ENCODE measurements around the gene MANSC4. TPM values are rescaled to one million over a fixed set of nuclear protein-coding genes. Genes with fewer than 3 reads are reported as not detected.

The MANSC4 gene
- total RNA-seq (2021) (not detected in 3 replicates), Bru-seq, nascent RNA (percentile 13 among the genes with signal in this experiment)
- long read RNA-seq, experiment 1 = 0 reads
- long read RNA-seq, experiment 2 = 0 reads
- long read RNA-seq, experiment 3 = 0 reads

- ChIA-PET POLR2A (interaction anchor here (0.5 to 1.1 kb wide), 2 partner anchors 16 to 126 kb away, joined by 3 read pairs; no protein-coding TSS in a partner anchor), CTCF (interaction anchor here (1.3 to 1.5 kb wide), 3 partner anchors 8 to 161 kb away, joined by 3 to 5 read pairs (median 4); no protein-coding TSS in a partner anchor)
- Mint-ChIP-seq H3K27ac (peak within 1 kb of the TSS; percentile 80), H3K4me3 (peak within 1 kb of the TSS; percentile 76), H3K27me3 (ENCODE audit: low read depth) (no peaks in the 10 kb centered on the region; the same call in 1 of the 2 replicates), H3K36me3 (peaks cover 16% of the 10 kb centered on the region), H3K9me3 (no peaks in the 10 kb centered on the region), H3K4me1 (peaks cover 40% of the 10 kb centered on the region)
- DNase-seq (ENCODE audit: low spot score) (peak; percentile 81), ATAC-seq (peak; percentile 68)
- TF ChIP-seq SP1 (CRISPR knock-in tag; conservative IDR thresholded peaks at IDR 0.05) (0 out of 2 replicates have a peak, but pooled peaks have one; percentile 17), RELA (CRISPR knock-in tag; IDR thresholded peaks at IDR 0.05; ENCODE audit: borderline replicate concordance) (no peak), USF2 (CRISPR knock-in tag; IDR thresholded peaks at IDR 0.05) (peak; percentile 15; the same call in 1 of the 2 replicates), GRHL2 (CRISPR knock-in tag; IDR thresholded peaks at IDR 0.05; ENCODE audit: insufficient replicate concordance, severe bottlenecking) (no peak), STAT6 (CRISPR knock-in tag; conservative IDR thresholded peaks at IDR 0.05; ENCODE audit: low read depth) (no peak), FOXP1 (CRISPR knock-in tag; IDR thresholded peaks at IDR 0.05; ENCODE audit: borderline replicate concordance) (peak; percentile 54), PREB (CRISPR knock-in tag; IDR thresholded peaks at IDR 0.05; ENCODE audit: borderline replicate concordance) (0 out of 2 replicates have a peak, but pooled peaks have one; percentile 55), KAT7 (CRISPR knock-in tag; IDR thresholded peaks at IDR 0.05; ENCODE audit: borderline replicate concordance) (no peak; the same call in 1 of the 2 replicates), AFF4 (CRISPR knock-in tag; IDR thresholded peaks at IDR 0.05; ENCODE audit: borderline replicate concordance) (no peak), PRRX2 (CRISPR knock-in tag; IDR thresholded peaks at IDR 0.05) (no peak), TEAD1 (CRISPR knock-in tag; IDR thresholded peaks at IDR 0.05) (0 out of 2 replicates have a peak, but pooled peaks have one; percentile 16), E2F1 (CRISPR knock-in tag; IDR thresholded peaks at IDR 0.05) (no peak), NR3C1 (CRISPR knock-in tag; conservative IDR thresholded peaks at IDR 0.05; ENCODE audit: low read depth) (no peak), ZMAT4 (CRISPR knock-in tag; IDR thresholded peaks at IDR 0.05) (no peak), NR2C2 (CRISPR knock-in tag; IDR thresholded peaks at IDR 0.05) (no peak), JAZF1 (CRISPR knock-in tag; IDR thresholded peaks at IDR 0.05) (no peak)
- TF ChIP-seq, protein P1, sequence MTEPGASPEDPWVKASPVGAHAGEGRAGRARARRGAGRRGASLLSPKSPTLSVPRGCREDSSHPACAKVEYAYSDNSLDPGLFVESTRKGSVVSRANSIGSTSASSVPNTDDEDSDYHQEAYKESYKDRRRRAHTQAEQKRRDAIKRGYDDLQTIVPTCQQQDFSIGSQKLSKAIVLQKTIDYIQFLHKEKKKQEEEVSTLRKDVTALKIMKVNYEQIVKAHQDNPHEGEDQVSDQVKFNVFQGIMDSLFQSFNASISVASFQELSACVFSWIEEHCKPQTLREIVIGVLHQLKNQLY (CRISPR knock-in tag; IDR thresholded peaks at IDR 0.05) = no peak
- TF ChIP-seq, protein P2, sequence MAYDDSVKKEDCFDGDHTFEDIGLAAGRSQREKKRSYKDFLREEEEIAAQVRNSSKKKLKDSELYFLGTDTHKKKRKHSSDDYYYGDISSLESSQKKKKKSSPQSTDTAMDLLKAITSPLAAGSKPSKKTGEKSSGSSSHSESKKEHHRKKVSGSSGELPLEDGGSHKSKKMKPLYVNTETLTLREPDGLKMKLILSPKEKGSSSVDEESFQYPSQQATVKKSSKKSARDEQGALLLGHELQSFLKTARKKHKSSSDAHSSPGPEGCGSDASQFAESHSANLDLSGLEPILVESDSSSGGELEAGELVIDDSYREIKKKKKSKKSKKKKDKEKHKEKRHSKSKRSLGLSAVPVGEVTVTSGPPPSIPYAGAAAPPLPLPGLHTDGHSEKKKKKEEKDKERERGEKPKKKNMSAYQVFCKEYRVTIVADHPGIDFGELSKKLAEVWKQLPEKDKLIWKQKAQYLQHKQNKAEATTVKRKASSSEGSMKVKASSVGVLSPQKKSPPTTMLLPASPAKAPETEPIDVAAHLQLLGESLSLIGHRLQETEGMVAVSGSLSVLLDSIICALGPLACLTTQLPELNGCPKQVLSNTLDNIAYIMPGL (CRISPR knock-in tag; IDR thresholded peaks at IDR 0.05) = peak; percentile 77
- TF ChIP-seq, protein P3, sequence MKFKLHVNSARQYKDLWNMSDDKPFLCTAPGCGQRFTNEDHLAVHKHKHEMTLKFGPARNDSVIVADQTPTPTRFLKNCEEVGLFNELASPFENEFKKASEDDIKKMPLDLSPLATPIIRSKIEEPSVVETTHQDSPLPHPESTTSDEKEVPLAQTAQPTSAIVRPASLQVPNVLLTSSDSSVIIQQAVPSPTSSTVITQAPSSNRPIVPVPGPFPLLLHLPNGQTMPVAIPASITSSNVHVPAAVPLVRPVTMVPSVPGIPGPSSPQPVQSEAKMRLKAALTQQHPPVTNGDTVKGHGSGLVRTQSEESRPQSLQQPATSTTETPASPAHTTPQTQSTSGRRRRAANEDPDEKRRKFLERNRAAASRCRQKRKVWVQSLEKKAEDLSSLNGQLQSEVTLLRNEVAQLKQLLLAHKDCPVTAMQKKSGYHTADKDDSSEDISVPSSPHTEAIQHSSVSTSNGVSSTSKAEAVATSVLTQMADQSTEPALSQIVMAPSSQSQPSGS (CRISPR knock-in tag; IDR thresholded peaks at IDR 0.05; ENCODE audit: borderline replicate concordance, low read depth) = no peak
- TF ChIP-seq, protein P4, sequence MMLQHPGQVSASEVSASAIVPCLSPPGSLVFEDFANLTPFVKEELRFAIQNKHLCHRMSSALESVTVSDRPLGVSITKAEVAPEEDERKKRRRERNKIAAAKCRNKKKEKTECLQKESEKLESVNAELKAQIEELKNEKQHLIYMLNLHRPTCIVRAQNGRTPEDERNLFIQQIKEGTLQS (CRISPR knock-in tag; conservative IDR thresholded peaks at IDR 0.05) = no peak
These were observed at the start of gene MANSC4, which contains the start of gene KLHL42 for GRCh38 chr12:27779920-27780611. Gene MANSC4 (minus strand): TSS chr12:27780236. CDS start chr12:27771276, 8,960 bp downstream. Gene KLHL42 (plus strand): TSS chr12:27780233. CDS start chr12:27780331, 98 bp downstream.
